HCT116 (cell line): Measurements from ENCODE around the gene TRIP10. TPM values are rescaled to one million over a fixed set of nuclear protein-coding genes. Genes with fewer than 3 reads are reported as not detected.

ENCODE experiments used
- ATAC-seq: fragments of 200-7000 bp; cut with Tn5 transposase; 2 replicates; pipeline ENCODE4 v1.9.1; 2020; ENCODE audit warnings: mild to moderate bottlenecking, moderate library complexity
- BruUV-seq: library from RNA; stranded (reverse); fragments of 400-500 nt; replicated peaks from 2 replicates; lab custom pipeline; 2021; lab: Mats Ljungman, UMichigan
- CTCF ChIA-PET: fragments of 300-600 bp; sonication (Branson Sonifier 250); formaldehyde crosslinking; loops from one replicate; lab custom pipeline; 2021; ENCODE audit warnings: antibody characterized with exemption; lab: Charles Lee
- POLR2A ChIA-PET: fragments of 300-600, 350-600 bp; sonication (Branson Sonifier 250); formaldehyde crosslinking; loops from one replicate; lab custom pipeline; 2021; ENCODE audit warnings: antibody characterized with exemption; lab: Charles Lee
- RAD21 ChIA-PET, 2 experiments: fragments of 300-600 bp; sonication (Branson Sonifier 250); formaldehyde crosslinking; loops; one replicate each; lab custom pipeline; 2023; ENCODE audit warnings: low total read pairs in 2 of 2; ENCODE audit not compliant: uncharacterized antibody in 2 of 2, unreplicated experiment in 2 of 2, low non-redundant PET in 1 of 2; lab: Charles Lee
- DNase-seq: peaks from one replicate; pipeline ENCODE4 v3.0.0-alpha.2; 2010; ENCODE audit warnings: low read depth, low spot score
- H2AFZ ChIP-seq: fragments of 200-600 bp; shearing (Covaris generic), sonication (generic); 2 replicates; pipeline ENCODE4 v1.6.1; 2017; ENCODE audit warnings: low read depth, mixed run types, mixed read lengths, antibody characterized with exemption, low read length; ENCODE audit not compliant: poor library complexity, severe bottlenecking
- H3K27ac ChIP-seq: 2 replicates; pipeline ENCODE4 v1.5.1; 2012; ENCODE audit warnings: low read depth, low read length
- H3K27me3 ChIP-seq: fragments of 200-600 bp; sonication (generic); 2 replicates; pipeline ENCODE4 v1.6.1; 2016; ENCODE audit warnings: mixed run types, low read length, mixed read lengths; ENCODE audit not compliant: insufficient read depth
- H3K36me3 ChIP-seq, 2 experiments: fragments of 200-500 bp in 1 of 2; fragments of 200-600 bp in 1 of 2; sonication (Bioruptor generic) in 1 of 2; sonication (generic) in 1 of 2; 2 replicates each; pipeline versions ENCODE4 v1.5.1 to v1.6.1; 2014 to 2016; ENCODE audit warnings: low read length in 2 of 2, inconsistent platforms in 1 of 2, mixed read lengths in 1 of 2, mixed run types in 1 of 2; ENCODE audit not compliant: insufficient read depth in 2 of 2, control insufficient read depth in 1 of 2
- H3K4me1 ChIP-seq, 2 experiments: fragments of 200-600 bp in 1 of 2; sonication (generic) in 1 of 2; 2 replicates each; pipeline versions ENCODE4 v1.5.1 to v1.6.1; 2012 to 2017; ENCODE audit warnings: low read length in 2 of 2, inconsistent platforms in 1 of 2, mild to moderate bottlenecking in 1 of 2, mixed read lengths in 1 of 2, mixed run types in 1 of 2, moderate library complexity in 1 of 2; ENCODE audit not compliant: insufficient read depth in 2 of 2, control insufficient read depth in 1 of 2
- H3K4me2 ChIP-seq: fragments of 200-600 bp; sonication (generic); 2 replicates; pipeline ENCODE4 v1.6.1; 2017; ENCODE audit warnings: mixed run types, low read length, mixed read lengths
- H3K4me3 ChIP-seq, 2 experiments: fragments of 200-600 bp in 1 of 2; sonication (generic) in 1 of 2; replicated peaks in 1 of 2; 2 replicates each; pipeline ENCODE4 v1.5.1; 2011 to 2016; ENCODE audit warnings: low read length in 2 of 2, control low read depth in 1 of 2, low read depth in 1 of 2, mild to moderate bottlenecking in 1 of 2, mixed read lengths in 1 of 2, mixed run types in 1 of 2
- H3K79me2 ChIP-seq: fragments of 200-600 bp; sonication (generic); 2 replicates; pipeline ENCODE4 v1.6.1; 2017; ENCODE audit warnings: mild to moderate bottlenecking, mixed run types, low read length, moderate library complexity, mixed read lengths; ENCODE audit not compliant: insufficient read depth
- H3K9ac ChIP-seq: fragments of 200-600 bp; sonication (generic); 2 replicates; pipeline ENCODE4 v1.6.1; 2016; ENCODE audit warnings: low read length, mixed read lengths
- H3K9me2 ChIP-seq: fragments of 200-600 bp; sonication (generic), shearing (Covaris generic); 2 replicates; pipeline ENCODE4 v1.6.1; 2017; ENCODE audit warnings: mixed run types, mild to moderate bottlenecking, moderate library complexity; ENCODE audit not compliant: insufficient read depth
- H3K9me3 ChIP-seq, 2 experiments: fragments of 200-500 bp in 1 of 2; fragments of 200-600 bp in 1 of 2; sonication (Bioruptor generic) in 1 of 2; sonication (generic) in 1 of 2; 2 replicates each; pipeline ENCODE4 v1.6.1; 2014 to 2017; ENCODE audit warnings: low read length in 2 of 2, mixed read lengths in 2 of 2, inconsistent platforms in 1 of 2, low read depth in 1 of 2, mild to moderate bottlenecking in 1 of 2, mixed run types in 1 of 2, moderate library complexity in 1 of 2; ENCODE audit not compliant: control insufficient read depth in 1 of 2, insufficient read depth in 1 of 2
- H4K20me1 ChIP-seq: fragments of 200-600 bp; sonication (generic), shearing (Covaris generic); 2 replicates; pipeline ENCODE4 v1.6.1; 2017; ENCODE audit warnings: mixed run types, mild to moderate bottlenecking, moderate library complexity; ENCODE audit not compliant: insufficient read depth
- CEBPB ChIP-seq: IDR thresholded peaks from 2 replicates; pipeline ENCODE4 v1.6.1; 2012; ENCODE audit warnings: low read depth
- CTCF ChIP-seq, 3 experiments: fragments of 200-600 bp in 1 of 3; sonication (generic) in 1 of 3; IDR thresholded peaks in 2 of 3; conservative IDR thresholded peaks in 1 of 3; 2 replicates each; pipeline ENCODE4 v1.5.1; 2012 to 2017; ENCODE audit warnings: low read depth in 2 of 3, low read length in 2 of 3, antibody characterized with exemption in 1 of 3, borderline replicate concordance in 1 of 3, control low read depth in 1 of 3, mild to moderate bottlenecking in 1 of 3, mixed read lengths in 1 of 3, mixed run types in 1 of 3, moderate library complexity in 1 of 3; ENCODE audit not compliant: insufficient read depth in 1 of 3
- EZH2 ChIP-seq: fragments of 200-600 bp; sonication (generic); IDR thresholded peaks from 2 replicates; pipeline ENCODE4 v1.6.1; 2017; ENCODE audit warnings: antibody characterized with exemption, mixed run types
- EZH2phosphoT487 ChIP-seq: fragments of 200-600 bp; IDR thresholded peaks from 2 replicates; pipeline ENCODE4 v1.6.1; 2018; ENCODE audit warnings: antibody characterized with exemption, borderline replicate concordance
- FOSL1 ChIP-seq: IDR thresholded peaks from 2 replicates; pipeline ENCODE4 v1.6.1; 2012; ENCODE audit warnings: low read depth
- POLR2AphosphoS5 ChIP-seq: IDR thresholded peaks from 2 replicates; pipeline ENCODE4 v1.6.1; 2011; ENCODE audit warnings: mild to moderate bottlenecking, low read depth, low read length, moderate library complexity
- SIN3A ChIP-seq: IDR thresholded peaks from 2 replicates; pipeline ENCODE4 v1.6.1; 2012; ENCODE audit warnings: low read depth
- SRF ChIP-seq: IDR thresholded peaks from 2 replicates; pipeline ENCODE4 v1.6.1; 2012; ENCODE audit warnings: low read depth
- TCF7L2 ChIP-seq: IDR thresholded peaks from 2 replicates; pipeline ENCODE4 v1.7.0; 2011; ENCODE audit warnings: borderline replicate concordance, inconsistent platforms; ENCODE audit not compliant: insufficient read depth, insufficient read length; ENCODE audit errors: extremely low read depth
- ZNF274 ChIP-seq: fragments of 200-500 bp; sonication (Bioruptor generic); IDR thresholded peaks from 2 replicates; pipeline ENCODE4 v1.6.1; 2014; ENCODE audit warnings: mild to moderate bottlenecking, low read depth, low read length, inconsistent platforms
- intact Hi-C: fragments of 100-400 bp; cut with micrococcal nuclease; formaldehyde crosslinking; loops from 2 replicates; pipeline ENCODE4 v1.10.0; 2022
- total RNA-seq: library from RNA; stranded (reverse); gene quantifications from one replicate; pipeline ENCODE4 v1.2.1, GENCODE V29; 2021; ENCODE audit not compliant: unreplicated experiment

TRIP10 gene
- total RNA-seq, 1 experiment from 2014 or later = 111 TPM

GRCh38 chr19:6713773-6714692 lies 25.4 kb upstream of the TRIP10 start:
- Histone ChIP-seq H2AFZ (no peak overlapping the region), H3K4me3 (no peak overlapping the region), H3K4me1 (peaks cover 2 to 14% of the 10 kb centered on the region in 2 experiments; a peak in 2 of 4 replicates), H3K9ac (no peak overlapping the region), H3K36me3 (no peaks in the 10 kb centered on the region)
- RAD21 ChIA-PET = no interaction called here
- no peak for ATAC-seq
- intact Hi-C loops = no loop called here
- BruUV-seq = no TSS peak
- no peak for TF ChIP-seq FOSL1
- TF ChIP-seq CTCF (IDR thresholded peaks at IDR 0.05 in 2 of 3, conservative IDR thresholded peaks at IDR 0.05 in 1 of 3; ENCODE audit: borderline replicate concordance in 1 of 3, insufficient read depth in 1 of 3, low read depth in 2 of 3, low read length in 2 of 3) = no peak
- no peak for TF ChIP-seq EZH2
- no peak for TF ChIP-seq TCF7L2
- TF ChIP-seq EZH2phosphoT487 = no peak
- no peak for TF ChIP-seq SRF
- TF ChIP-seq CEBPB = no peak
- no peak for TF ChIP-seq POLR2AphosphoS5
- no peak for TF ChIP-seq ZNF274
- no peak for TF ChIP-seq SIN3A
- TF ChIP-seq, all 23 proteins: peak for 0
- Histone ChIP-seq H3K27me3 (no peaks in the 10 kb centered on the region; the same call in 1 of the 2 replicates), H3K27ac (no peak overlapping the region), H3K9me2 (no peaks in the 10 kb centered on the region), H4K20me1 (no peaks in the 10 kb centered on the region), H3K9me3 (no peaks in the 10 kb centered on the region), H3K79me2 (no peaks in the 10 kb centered on the region), H3K4me2 (no peak overlapping the region)
- no peak for DNase-seq
- ChIA-PET POLR2A (no interaction called here), CTCF (no interaction called here)
